ENCODE data around the gene NTRK2.

DNA sequence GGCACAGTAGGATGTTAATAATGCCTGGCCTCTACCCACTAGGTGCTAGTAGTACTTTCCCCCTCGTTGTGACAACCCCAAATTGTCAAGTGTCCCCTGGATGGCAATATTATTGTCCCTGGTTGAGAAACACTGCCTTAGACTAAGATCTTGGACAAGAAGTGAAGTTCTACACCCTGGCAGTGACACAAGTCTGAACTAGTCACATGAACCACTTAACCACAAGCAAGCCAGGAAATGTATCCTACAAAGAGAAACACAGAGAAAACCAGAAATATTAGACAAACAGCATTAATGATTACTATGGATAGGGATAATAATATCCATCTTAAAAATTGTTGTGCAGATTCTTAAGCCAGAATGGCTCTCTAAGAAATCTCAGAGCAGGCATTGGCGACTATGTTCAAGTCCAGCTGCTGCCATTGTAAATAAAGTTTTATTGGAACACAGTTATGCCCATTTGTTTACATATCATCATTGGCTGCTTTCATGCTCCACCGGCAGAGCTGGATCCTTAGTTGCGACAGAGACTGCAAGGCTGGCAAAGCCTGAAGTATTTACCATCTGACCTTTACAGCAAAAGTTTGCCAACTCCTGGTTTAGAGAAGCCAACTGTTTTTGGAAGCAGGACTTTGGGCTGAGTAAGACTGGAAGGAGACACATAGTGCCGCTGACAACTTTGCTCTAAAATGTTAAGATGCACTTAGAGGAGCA, 80.8 kb downstream of the NTRK2 start:
- TF ChIP-seq CTCF (IDR thresholded peaks at IDR 0.05) (no peak), ZFX (IDR thresholded peaks at IDR 0.05; ENCODE audit: borderline replicate concordance) (no peak)

Data from 22Rv1 (cell line).